Keratinocyte (primary cell): ENCODE measurements around the gene CLIP2. TPM values are rescaled to one million over a fixed set of nuclear protein-coding genes. Genes with fewer than 3 reads are reported as not detected.

Experiments
- DNase-seq: peaks from one replicate; pipeline ENCODE4 v3.0.0-alpha.2; 2011; ENCODE audit warnings: low read depth, missing footprints, low spot score
- FAIRE-seq: peaks from 2 replicates; lab custom pipeline; 2011; peaks lifted over from hg19 to GRCh38; lab: Jason Lieb, UNC
- H2AFZ ChIP-seq: 2 replicates; pipeline ENCODE4 v1.6.0; 2012; ENCODE audit warnings: low read length, control low read depth, inconsistent platforms; ENCODE audit not compliant: control insufficient read depth
- H3K27ac ChIP-seq: 2 replicates; pipeline ENCODE4 v1.5.1; 2011; ENCODE audit warnings: low read length; ENCODE audit not compliant: control insufficient read depth, insufficient read depth
- H3K27me3 ChIP-seq: 3 replicates; pipeline ENCODE4 v1.6.0; 2011; ENCODE audit warnings: low read length; ENCODE audit not compliant: control insufficient read depth, insufficient read depth; ENCODE audit errors: extremely low read depth
- H3K36me3 ChIP-seq, 2 experiments: 2 replicates in 1 of 2; 3 replicates in 1 of 2; pipeline ENCODE4 v1.5.1; 2011; ENCODE audit warnings: low read length in 2 of 2, mild to moderate bottlenecking in 1 of 2; ENCODE audit not compliant: control insufficient read depth in 2 of 2, insufficient read depth in 2 of 2; ENCODE audit errors: extremely low read depth in 1 of 2
- H3K4me1 ChIP-seq: 3 replicates; pipeline ENCODE4 v1.5.1; 2011; ENCODE audit warnings: low read length; ENCODE audit not compliant: control insufficient read depth, insufficient read depth; ENCODE audit errors: extremely low read depth
- H3K4me2 ChIP-seq: 3 replicates; pipeline ENCODE4 v1.6.0; 2011; ENCODE audit warnings: low read depth, low read length; ENCODE audit not compliant: control insufficient read depth, insufficient read depth; ENCODE audit errors: extremely low read depth
- H3K4me3 ChIP-seq, 3 experiments: fragments of 200-600 bp in 1 of 3; sonication (generic) in 1 of 3; 2 replicates in 2 of 3; 3 replicates in 1 of 3; pipeline ENCODE4 v1.5.1; 2011 to 2016; ENCODE audit warnings: low read length in 3 of 3, mild to moderate bottlenecking in 3 of 3, control low read depth in 2 of 3, inconsistent platforms in 1 of 3, low read depth in 1 of 3, mixed read lengths in 1 of 3, mixed run types in 1 of 3, moderate library complexity in 1 of 3; ENCODE audit not compliant: control insufficient read depth in 2 of 3, insufficient read depth in 2 of 3; ENCODE audit errors: extremely low read depth in 1 of 3
- H3K79me2 ChIP-seq: 2 replicates; pipeline ENCODE4 v1.6.0; 2012; ENCODE audit warnings: low read length; ENCODE audit not compliant: control insufficient read depth, insufficient read depth
- H3K9ac ChIP-seq: 3 replicates; pipeline ENCODE4 v1.6.0; 2011; ENCODE audit warnings: low read length; ENCODE audit not compliant: control insufficient read depth, insufficient read depth; ENCODE audit errors: extremely low read depth
- H3K9me1 ChIP-seq: 3 replicates; pipeline ENCODE4 v1.6.0; 2011; ENCODE audit warnings: low read length; ENCODE audit not compliant: control insufficient read depth, insufficient read depth; ENCODE audit errors: extremely low read depth
- H3K9me3 ChIP-seq: 2 replicates; pipeline ENCODE4 v1.5.1; 2012; ENCODE audit warnings: low read depth, low read length; ENCODE audit not compliant: control insufficient read depth
- H4K20me1 ChIP-seq: 3 replicates; pipeline ENCODE4 v1.6.0; 2011; ENCODE audit warnings: low read length; ENCODE audit not compliant: control insufficient read depth, insufficient read depth; ENCODE audit errors: extremely low read depth
- CTCF ChIP-seq, 3 experiments: IDR thresholded peaks in 1 of 3; conservative IDR thresholded peaks in 1 of 3; optimal IDR thresholded peaks in 1 of 3; 2 replicates in 2 of 3; 3 replicates in 1 of 3; pipeline versions ENCODE3 to v1.5.1; 2011; ENCODE audit warnings: low read length in 3 of 3, mild to moderate bottlenecking in 3 of 3, moderate library complexity in 2 of 3, control low read depth in 1 of 3, inconsistent platforms in 1 of 3; ENCODE audit not compliant: insufficient read depth in 2 of 3; ENCODE audit errors: extremely low read depth in 1 of 3
- EZH2 ChIP-seq: IDR thresholded peaks from one replicate; pipeline ENCODE4 v1.6.1; 2012; ENCODE audit warnings: inconsistent platforms, mild to moderate bottlenecking, low read length, moderate library complexity
- dilution Hi-C: fragments of 300-500 bp; cut with MboI; formaldehyde crosslinking; loops from one replicate; pipeline ENCODE4 v1.7.0; 2020; ENCODE audit warnings: low sequenced_read_pairs; ENCODE audit not compliant: extremely low pct_ligation_motif_present
- polyA plus RNA-seq, 5 experiments: library from polyadenylated mRNA; depleted of rRNA in 3 of 5; stranded (reverse) in 3 of 5; stranded (forward) in 1 of 5; unstranded in 1 of 5; fragments of >200 nt; gene quantifications; 1 replicate in 1 of 5; 2 replicates in 3 of 5; 3 replicates in 1 of 5; pipeline versions ENCODE4 v1.2.1 to v1.2.3, GENCODE V29; 2011 to 2012; ENCODE audit warnings: missing spikeins in 2 of 5, low read depth in 1 of 5, low replicate concordance in 1 of 5

CLIP2 gene
- polyA plus RNA-seq, 1 donor (not counting 4 experiments of a cell fraction or from before 2014, with no cell fraction given) = 2.6 TPM

- Histone ChIP-seq H3K9me3 (peaks cover 7% of the 10 kb centered on the region), H3K9ac (no peak overlapping the region), H3K36me3 (no peaks in the 10 kb centered on the region), H3K27ac (no peak overlapping the region), H3K79me2 (peaks cover 4% of the 10 kb centered on the region), H4K20me1 (no peaks in the 10 kb centered on the region), H3K4me2 (no peak overlapping the region), H3K4me3 (no peak overlapping the region), H3K4me1 (peaks cover 25% of the 10 kb centered on the region), H3K27me3 (no peaks in the 10 kb centered on the region), H3K9me1 (no peaks in the 10 kb centered on the region), H2AFZ (no peak overlapping the region)
- TF ChIP-seq EZH2 = no peak
- no peak for TF ChIP-seq CTCF (optimal IDR thresholded peaks at IDR 0.05 in 1 of 3, IDR thresholded peaks at IDR 0.05 in 1 of 3, conservative IDR thresholded peaks at IDR 0.05 in 1 of 3; ENCODE audit: extremely low read depth in 1 of 3, insufficient read depth in 2 of 3, low read length in 3 of 3)
- dilution Hi-C loops = no loop called here
- FAIRE-seq (no peak), DNase-seq (no peak)
Measured at GRCh38 chr7:74307738-74308505, 18.7 kb downstream of the CLIP2 start.

- Histone ChIP-seq H3K9me3 (peaks cover 7% of the 10 kb centered on the region), H2AFZ (no peak overlapping the region), H3K27ac (no peak overlapping the region), H3K4me1 (peaks cover 34% of the 10 kb centered on the region), H3K79me2 (peaks cover 4% of the 10 kb centered on the region), H3K9ac (no peak overlapping the region), H3K27me3 (no peaks in the 10 kb centered on the region), H3K36me3 (no peaks in the 10 kb centered on the region), H4K20me1 (no peaks in the 10 kb centered on the region), H3K4me3 (no peak overlapping the region), H3K4me2 (no peak overlapping the region), H3K9me1 (no peaks in the 10 kb centered on the region)
- TF ChIP-seq CTCF (optimal IDR thresholded peaks at IDR 0.05 in 1 of 3, IDR thresholded peaks at IDR 0.05 in 1 of 3, conservative IDR thresholded peaks at IDR 0.05 in 1 of 3; ENCODE audit: extremely low read depth in 1 of 3, insufficient read depth in 2 of 3, low read length in 3 of 3) (no peak), EZH2 (no peak)
- dilution Hi-C loops = no loop called here
- no peak for DNase-seq
- no peak for FAIRE-seq
Measured at GRCh38 chr7:74309181-74309580, 20.0 kb downstream of the CLIP2 start.
